CD4-positive, alpha-beta T cell (primary cell): Measurements from ENCODE around the gene CNTFR. TPM values are rescaled to one million over a fixed set of nuclear protein-coding genes. Genes with fewer than 3 reads are reported as not detected.

Source experiments
- ATAC-seq: fragments of 200-7000 bp; cut with Tn5 transposase; one replicate; pipeline ENCODE4 v1.10.0; 2022; ENCODE audit warnings: mild to moderate bottlenecking; ENCODE audit not compliant: poor library complexity
- CTCF ChIA-PET: fragments of 350-600 bp; sonication (Branson Sonifier 250); formaldehyde crosslinking; loops from one replicate; lab custom pipeline; 2021; ENCODE audit warnings: antibody characterized with exemption, inconsistent platforms; lab: Charles Lee
- POLR2A ChIA-PET: fragments of 350-600 bp; sonication (Branson Sonifier 250); formaldehyde crosslinking; loops from one replicate; lab custom pipeline; 2021; ENCODE audit warnings: antibody characterized with exemption, inconsistent platforms; lab: Charles Lee
- DNase-seq, 14 experiments: peaks; one replicate each; pipeline ENCODE4 v3.0.0-alpha.2; 2013 to 2020; ENCODE audit warnings: mixed read lengths in 2 of 14
- H3K27ac ChIP-seq, 2 donors: one replicate each; pipeline versions ENCODE4 v1.5.1 to v1.7.0; 2013; ENCODE audit warnings: low read length in 2 of 2, low read depth in 1 of 2, mild to moderate bottlenecking in 1 of 2
- H3K27me3 ChIP-seq, 2 experiments: 1 replicate in 1 of 2; 2 replicates in 1 of 2; pipeline versions ENCODE4 v1.6.1 to v1.7.0; 2013; ENCODE audit warnings: low read length in 2 of 2, control low read depth in 1 of 2, mild to moderate bottlenecking in 1 of 2, moderate library complexity in 1 of 2; ENCODE audit not compliant: insufficient read depth in 2 of 2, control insufficient read depth in 1 of 2
- H3K36me3 ChIP-seq: one replicate; pipeline ENCODE4 v1.6.1; 2013; ENCODE audit warnings: low read length, control low read depth; ENCODE audit not compliant: insufficient read depth
- H3K4me1 ChIP-seq: one replicate; pipeline ENCODE4 v1.6.1; 2013; ENCODE audit warnings: low read length, control low read depth; ENCODE audit not compliant: insufficient read depth
- H3K4me3 ChIP-seq: one replicate; pipeline ENCODE4 v1.5.1; 2013; ENCODE audit warnings: mild to moderate bottlenecking, low read length, moderate library complexity
- H3K9me3 ChIP-seq, 2 experiments: 1 replicate in 1 of 2; 2 replicates in 1 of 2; pipeline versions ENCODE4 v1.6.1 to v1.7.0; 2013; ENCODE audit warnings: low read length in 2 of 2, mild to moderate bottlenecking in 2 of 2, control low read depth in 1 of 2, moderate library complexity in 1 of 2; ENCODE audit not compliant: control insufficient read depth in 1 of 2, insufficient read depth in 1 of 2
- H3K27ac Mint-ChIP-seq: one replicate; pipeline ENCODE4 v1.8.0; 2020; ENCODE audit warnings: mixed read lengths
- H3K27me3 Mint-ChIP-seq: one replicate; pipeline ENCODE4 v1.8.0; 2021; ENCODE audit warnings: mixed read lengths
- H3K36me3 Mint-ChIP-seq: one replicate; pipeline ENCODE4 v1.8.0; 2021; ENCODE audit warnings: low read depth, mixed read lengths
- H3K4me1 Mint-ChIP-seq: one replicate; pipeline ENCODE4 v1.8.0; 2021; ENCODE audit warnings: low read depth, mixed read lengths
- H3K4me3 Mint-ChIP-seq: one replicate; pipeline ENCODE4 v1.8.0; 2020; ENCODE audit warnings: mild to moderate bottlenecking, mixed read lengths
- H3K9me3 Mint-ChIP-seq: one replicate; pipeline ENCODE4 v1.8.0; 2020; ENCODE audit warnings: mixed read lengths
- intact Hi-C, 2 experiments: fragments of 100-400 bp; cut with DNase I in 1 of 2; cut with micrococcal nuclease in 1 of 2; formaldehyde crosslinking; loops; one replicate each; pipeline versions ENCODE4 v1.15.1 to v1.9.0; 2023 to 2025; cut with DNase I, micrococcal nuclease
- total RNA-seq, 174 experiments: library from RNA in 2 of 174; stranded (reverse) in 2 of 174; gene quantifications; one replicate each; pipeline ENCODE4 v1.2.3 and lab custom pipeline; 2021 to 2026
- TF ChIP-seq, protein P1 (sequence below): fragments of 200-600 bp; IDR thresholded peaks from one replicate; pipeline ENCODE4 v1.8.0; 2022; ENCODE audit warnings: antibody characterized with exemption, mild to moderate bottlenecking

Gene CNTFR
- total RNA-seq, 2 experiments from 2014 or later, result not detected

- H3K9me3 ChIP-seq, result no peaks in the 10 kb centered on the region
- Mint-ChIP-seq H3K36me3 (no peaks in the 10 kb centered on the region), H3K4me3 (no peak overlapping the region), H3K9me3 (no peaks in the 10 kb centered on the region), H3K4me1 (no peaks in the 10 kb centered on the region), H3K27me3 (peaks cover 10% of the 10 kb centered on the region), H3K27ac (no peak overlapping the region)
- H3K27ac ChIP-seq, result no peak overlapping the region
- H3K4me3 ChIP-seq, result no peak overlapping the region
- TF ChIP-seq, protein P1, sequence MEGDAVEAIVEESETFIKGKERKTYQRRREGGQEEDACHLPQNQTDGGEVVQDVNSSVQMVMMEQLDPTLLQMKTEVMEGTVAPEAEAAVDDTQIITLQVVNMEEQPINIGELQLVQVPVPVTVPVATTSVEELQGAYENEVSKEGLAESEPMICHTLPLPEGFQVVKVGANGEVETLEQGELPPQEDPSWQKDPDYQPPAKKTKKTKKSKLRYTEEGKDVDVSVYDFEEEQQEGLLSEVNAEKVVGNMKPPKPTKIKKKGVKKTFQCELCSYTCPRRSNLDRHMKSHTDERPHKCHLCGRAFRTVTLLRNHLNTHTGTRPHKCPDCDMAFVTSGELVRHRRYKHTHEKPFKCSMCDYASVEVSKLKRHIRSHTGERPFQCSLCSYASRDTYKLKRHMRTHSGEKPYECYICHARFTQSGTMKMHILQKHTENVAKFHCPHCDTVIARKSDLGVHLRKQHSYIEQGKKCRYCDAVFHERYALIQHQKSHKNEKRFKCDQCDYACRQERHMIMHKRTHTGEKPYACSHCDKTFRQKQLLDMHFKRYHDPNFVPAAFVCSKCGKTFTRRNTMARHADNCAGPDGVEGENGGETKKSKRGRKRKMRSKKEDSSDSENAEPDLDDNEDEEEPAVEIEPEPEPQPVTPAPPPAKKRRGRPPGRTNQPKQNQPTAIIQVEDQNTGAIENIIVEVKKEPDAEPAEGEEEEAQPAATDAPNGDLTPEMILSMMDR, result no peak
- no peaks in the 10 kb centered on the region for H3K4me1 ChIP-seq
- ChIA-PET CTCF (no interaction called here), POLR2A (no interaction called here)
- intact Hi-C loops, result loop anchor here in 1 of 2 experiments (2.0 kb wide), 1 partner anchor 53 kb away; no protein-coding TSS in a partner anchor
- H3K27me3 ChIP-seq, result no peaks in the 10 kb centered on the region
- DNase-seq (no peak), ATAC-seq (no peak)
- H3K36me3 ChIP-seq, result no peaks in the 10 kb centered on the region
Observed at GRCh38 chr9:34601937-34602573, 12.5 kb upstream of the CNTFR start.

- Mint-ChIP-seq H3K36me3 (no peaks in the 10 kb centered on the region), H3K4me3 (no peak overlapping the region), H3K9me3 (no peaks in the 10 kb centered on the region), H3K27me3 (peaks cover 19% of the 10 kb centered on the region), H3K27ac (no peak overlapping the region), H3K4me1 (no peaks in the 10 kb centered on the region)
- DNase-seq, result no peak
- TF ChIP-seq, protein P1, result no peak
- H3K27me3 ChIP-seq, result no peaks in the 10 kb centered on the region
- intact Hi-C loops, result loop anchor here in 1 of 2 experiments (2.0 kb wide), 1 partner anchor 52 kb away; no protein-coding TSS in a partner anchor
- H3K27ac ChIP-seq, result no peak overlapping the region
- POLR2A ChIA-PET, result no interaction called here
- H3K9me3 ChIP-seq, result no peaks in the 10 kb centered on the region
- CTCF ChIA-PET, result no interaction called here
- no peaks in the 10 kb centered on the region for H3K4me1 ChIP-seq
- ATAC-seq, result no peak
- H3K4me3 ChIP-seq, result no peak overlapping the region
- H3K36me3 ChIP-seq, result no peaks in the 10 kb centered on the region
Observed at GRCh38 chr9:34600908-34601307, 11.4 kb upstream of the CNTFR start.

DNA sequence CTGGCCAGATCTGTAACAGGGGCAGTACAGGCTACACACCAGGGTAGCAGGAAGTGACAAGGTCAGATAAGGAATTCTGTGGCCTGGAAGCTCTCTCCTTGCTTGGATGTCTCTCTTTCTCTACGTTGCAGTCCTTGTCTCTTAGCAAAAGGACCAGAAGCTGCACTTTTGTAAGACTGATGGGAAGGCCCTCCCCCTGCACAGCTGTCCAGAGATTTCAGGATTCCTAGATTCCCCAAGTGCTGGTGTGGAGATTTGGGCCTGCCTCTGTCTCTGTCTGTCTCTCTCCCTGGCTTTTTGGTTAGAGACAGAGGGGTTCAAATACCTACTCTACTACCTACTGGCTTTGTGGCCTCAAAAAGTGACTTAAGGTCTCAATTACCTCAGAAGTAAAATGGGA is 10.0 kb upstream of the CNTFR start:
- H3K4me3 ChIP-seq, result no peak overlapping the region
- Mint-ChIP-seq H3K9me3 (no peaks in the 10 kb centered on the region), H3K27ac (no peak overlapping the region), H3K27me3 (peaks cover 27% of the 10 kb centered on the region), H3K36me3 (no peaks in the 10 kb centered on the region), H3K4me1 (no peaks in the 10 kb centered on the region), H3K4me3 (no peak overlapping the region)
- H3K27me3 ChIP-seq, result peaks cover 0 to under 1% of the 10 kb centered on the region in 2 experiments
- TF ChIP-seq, protein P1, result no peak
- DNase-seq (no peak), ATAC-seq (no peak)
- CTCF ChIA-PET, result no interaction called here
- POLR2A ChIA-PET, result no interaction called here
- intact Hi-C loops, result loop anchor here in 1 of 2 experiments (10.0 kb wide), 1 partner anchor 55 kb away; no protein-coding TSS in a partner anchor
- H3K27ac ChIP-seq, result no peak overlapping the region
- H3K36me3 ChIP-seq, result no peaks in the 10 kb centered on the region
- H3K9me3 ChIP-seq, result no peaks in the 10 kb centered on the region
- no peaks in the 10 kb centered on the region for H3K4me1 ChIP-seq
